ENCODE measurements around the gene PLEKHA7. TPM values are rescaled to one million over a fixed set of nuclear protein-coding genes. Genes with fewer than 3 reads are reported as not detected.

The PLEKHA7 gene
- total RNA-seq, 1 donor from 2014 or later = 77.1 TPM

DNA sequence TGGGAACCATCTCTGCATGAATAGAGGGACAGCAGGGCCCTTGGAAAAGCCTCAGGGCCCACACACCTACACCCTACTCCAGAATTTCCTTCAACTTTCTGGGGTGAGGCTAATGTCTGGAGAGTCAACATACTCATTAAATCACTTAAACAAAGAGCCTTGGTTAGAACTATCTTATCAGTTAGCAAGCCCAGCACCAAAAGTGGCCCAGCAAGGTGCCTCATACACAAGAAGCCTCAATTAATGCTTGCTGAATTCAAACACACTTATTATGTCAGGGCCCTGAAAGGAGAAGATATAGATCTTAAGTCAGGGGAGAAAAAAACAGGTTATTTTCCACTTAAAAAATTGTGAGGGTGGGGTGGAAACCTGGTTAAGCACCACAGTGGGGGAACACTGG is 214.3 kb downstream of the PLEKHA7 start:
- H3K4me1 Mint-ChIP-seq (ENCODE audit: low read depth) = peaks cover 17% of the 10 kb centered on the region
- no peak overlapping the region for H3K4me3 Mint-ChIP-seq (ENCODE audit: low read depth)
- H3K27ac Mint-ChIP-seq = peak overlapping the region; percentile 78
- no peaks in the 10 kb centered on the region for H3K9me3 Mint-ChIP-seq (ENCODE audit: low read depth)
- DNase-seq (ENCODE audit: low spot score, unreplicated experiment) = no peak
- H3K36me3 Mint-ChIP-seq (ENCODE audit: insufficient read depth) = peaks cover 27% of the 10 kb centered on the region
- no peaks in the 10 kb centered on the region for H3K27me3 Mint-ChIP-seq
- TF ChIP-seq CTCF (IDR thresholded peaks at IDR 0.05; ENCODE audit: unreplicated experiment) = no peak

- Mint-ChIP-seq H3K36me3 (ENCODE audit: insufficient read depth) (peaks cover 26% of the 10 kb centered on the region), H3K4me1 (ENCODE audit: low read depth) (peaks cover 17% of the 10 kb centered on the region)
Observed at GRCh38 chr11:16799221-16799620, 215.0 kb downstream of the PLEKHA7 start.

GRCh38 chr11:16797776-16798175 is 216.4 kb downstream of the PLEKHA7 start:
- Mint-ChIP-seq H3K4me3 (ENCODE audit: low read depth) (no peak overlapping the region), H3K27ac (no peak overlapping the region), H3K36me3 (ENCODE audit: insufficient read depth) (peaks cover 25% of the 10 kb centered on the region), H3K27me3 (no peaks in the 10 kb centered on the region), H3K4me1 (ENCODE audit: low read depth) (peaks cover 17% of the 10 kb centered on the region), H3K9me3 (ENCODE audit: low read depth) (no peaks in the 10 kb centered on the region)
- TF ChIP-seq CTCF (IDR thresholded peaks at IDR 0.05; ENCODE audit: unreplicated experiment) = no peak
- DNase-seq (ENCODE audit: low spot score, unreplicated experiment) = no peak

More at GRCh38 chr11:16799221-16799620, 215.0 kb downstream of the PLEKHA7 start:
- Mint-ChIP-seq H3K9me3 (ENCODE audit: low read depth) (no peaks in the 10 kb centered on the region), H3K27ac (no peak overlapping the region), H3K27me3 (no peaks in the 10 kb centered on the region), H3K4me3 (ENCODE audit: low read depth) (no peak overlapping the region)
- DNase-seq (ENCODE audit: low spot score, unreplicated experiment) = no peak
- TF ChIP-seq CTCF (IDR thresholded peaks at IDR 0.05; ENCODE audit: unreplicated experiment) = no peak

GRCh38 chr11:16796311-16796710 is 217.9 kb downstream of the PLEKHA7 start:
- peaks cover 17% of the 10 kb centered on the region for H3K4me1 Mint-ChIP-seq (ENCODE audit: low read depth)
- DNase-seq (ENCODE audit: low spot score, unreplicated experiment) = no peak
- no peak overlapping the region for H3K4me3 Mint-ChIP-seq (ENCODE audit: low read depth)
- H3K27ac Mint-ChIP-seq = no peak overlapping the region
- H3K9me3 Mint-ChIP-seq (ENCODE audit: low read depth) = no peaks in the 10 kb centered on the region
- H3K36me3 Mint-ChIP-seq (ENCODE audit: insufficient read depth) = peaks cover 24% of the 10 kb centered on the region
- TF ChIP-seq CTCF (IDR thresholded peaks at IDR 0.05; ENCODE audit: unreplicated experiment) = no peak
- H3K27me3 Mint-ChIP-seq = no peaks in the 10 kb centered on the region

DNA sequence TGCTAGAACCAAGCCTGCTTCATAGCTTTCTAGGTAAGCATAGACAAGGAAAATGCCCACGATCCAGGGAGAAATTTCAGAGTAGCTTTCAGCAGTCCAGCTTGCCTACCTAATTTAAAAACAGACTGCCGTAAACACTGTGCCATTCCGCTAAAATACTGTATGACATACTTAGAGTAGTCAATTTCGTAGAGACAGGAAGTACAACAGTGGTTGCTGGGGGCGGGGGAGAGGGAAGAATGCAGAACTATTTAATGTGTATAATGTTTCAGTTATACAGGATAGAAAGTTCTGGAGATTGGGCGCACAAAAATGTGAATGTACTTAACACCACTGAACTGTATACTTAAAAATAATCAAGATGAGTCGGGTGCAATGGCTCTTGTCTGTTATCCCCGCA is 219.1 kb downstream of the PLEKHA7 start:
- no peaks in the 10 kb centered on the region for H3K9me3 Mint-ChIP-seq (ENCODE audit: low read depth)
- H3K4me3 Mint-ChIP-seq (ENCODE audit: low read depth) = no peak overlapping the region
- H3K36me3 Mint-ChIP-seq (ENCODE audit: insufficient read depth) = peaks cover 23% of the 10 kb centered on the region
- peaks cover 16% of the 10 kb centered on the region for H3K4me1 Mint-ChIP-seq (ENCODE audit: low read depth)
- no peak for DNase-seq (ENCODE audit: low spot score, unreplicated experiment)
- H3K27ac Mint-ChIP-seq = no peak overlapping the region
- no peak for TF ChIP-seq CTCF (IDR thresholded peaks at IDR 0.05; ENCODE audit: unreplicated experiment)
- H3K27me3 Mint-ChIP-seq = no peaks in the 10 kb centered on the region
